B cell (primary cell): ENCODE data around the gene TRIM66. TPM values are rescaled to one million over a fixed set of nuclear protein-coding genes. Genes with fewer than 3 reads are reported as not detected.

Source experiments
- ATAC-seq: fragments of 200-7000 bp; cut with Tn5 transposase; one replicate; pipeline ENCODE4 v1.10.0; 2021; ENCODE audit warnings: low read depth, mild to moderate bottlenecking, moderate number of reproducible peaks, moderate library complexity
- CTCF ChIA-PET: fragments of 350-600 bp; sonication (Branson Sonifier 250); formaldehyde crosslinking; loops from one replicate; lab custom pipeline; 2021; ENCODE audit warnings: antibody characterized with exemption, inconsistent platforms; lab: Charles Lee
- POLR2A ChIA-PET: fragments of 350-600 bp; sonication (Branson Sonifier 250); formaldehyde crosslinking; loops from one replicate; lab custom pipeline; 2021; ENCODE audit warnings: antibody characterized with exemption; lab: Charles Lee
- DNase-seq: peaks from one replicate; pipeline ENCODE4 v3.0.0; 2013
- H2AFZ ChIP-seq: 2 replicates; pipeline ENCODE4 v1.6.1; 2012; ENCODE audit warnings: mild to moderate bottlenecking, low read depth, low read length; ENCODE audit not compliant: insufficient read depth, poor library complexity, severe bottlenecking
- H3K27ac ChIP-seq, 2 donors: 1 replicate in 1 of 2; 2 replicates in 1 of 2; pipeline ENCODE4 v1.5.1; 2012 to 2013; ENCODE audit warnings: low read length in 2 of 2, mild to moderate bottlenecking in 2 of 2, moderate library complexity in 1 of 2
- H3K27me3 ChIP-seq, 4 experiments: fragments of 200-600 bp in 1 of 4; sonication (generic) in 1 of 4; replicated peaks in 1 of 4; 1 replicate in 2 of 4; 2 replicates in 2 of 4; pipeline versions ENCODE4 v1.6.1 to v1.7.0; 2013 to 2016; ENCODE audit warnings: low read length in 3 of 4, mild to moderate bottlenecking in 2 of 4, mixed read lengths in 1 of 4, moderate library complexity in 1 of 4; ENCODE audit not compliant: insufficient read depth in 4 of 4, control insufficient read depth in 3 of 4; ENCODE audit errors: control extremely low read depth in 1 of 4
- H3K36me3 ChIP-seq, 2 experiments: replicated peaks in 1 of 2; 1 replicate in 1 of 2; 2 replicates in 1 of 2; pipeline versions ENCODE4 v1.6.1 to v1.7.1; 2013; ENCODE audit warnings: low read length in 1 of 2; ENCODE audit not compliant: insufficient read depth in 2 of 2, control insufficient read depth in 1 of 2; ENCODE audit errors: control extremely low read depth in 1 of 2, extremely low read depth in 1 of 2
- H3K4me1 ChIP-seq, 2 donors: fragments of 200-600 bp in 1 of 2; sonication (generic) in 1 of 2; 1 replicate in 1 of 2; 2 replicates in 1 of 2; pipeline versions ENCODE4 v1.5.1 to v1.6.1; 2013 to 2017; ENCODE audit warnings: low read length in 2 of 2; ENCODE audit not compliant: control insufficient read depth in 2 of 2, insufficient read depth in 2 of 2
- H3K4me2 ChIP-seq: replicated peaks from 2 replicates; pipeline ENCODE3; 2012; ENCODE audit warnings: mild to moderate bottlenecking, low read depth, low read length; ENCODE audit not compliant: poor library complexity, severe bottlenecking
- H3K4me3 ChIP-seq, 5 experiments: fragments of 200-600 bp in 1 of 5; sonication (generic) in 1 of 5; 1 replicate in 3 of 5; 2 replicates in 2 of 5; pipeline versions ENCODE4 v1.5.1 to v1.7.0; 2011 to 2016; ENCODE audit warnings: low read length in 4 of 5, mild to moderate bottlenecking in 4 of 5, low read depth in 2 of 5, control low read depth in 1 of 5, moderate library complexity in 1 of 5; ENCODE audit not compliant: insufficient read depth in 1 of 5; ENCODE audit errors: control extremely low read depth in 1 of 5, extremely low read depth in 1 of 5
- H3K79me2 ChIP-seq: fragments of 200-600 bp; sonication (generic); one replicate; pipeline ENCODE4 v1.6.0; 2016; ENCODE audit warnings: low read length; ENCODE audit not compliant: control insufficient read depth, insufficient read depth
- H3K9ac ChIP-seq: fragments of 200-600 bp; sonication (generic); 2 replicates; pipeline ENCODE4 v1.6.1; 2017; ENCODE audit warnings: mild to moderate bottlenecking, low read length, moderate library complexity
- H3K9me3 ChIP-seq, 3 donors: one replicate each; pipeline versions ENCODE4 v1.6.1 to v1.7.1; 2013; ENCODE audit warnings: low read length in 2 of 3; ENCODE audit not compliant: control insufficient read depth in 2 of 3, insufficient read depth in 1 of 3; ENCODE audit errors: control extremely low read depth in 1 of 3
- H4K20me1 ChIP-seq: 2 replicates; pipeline ENCODE4 v1.6.0; 2012; ENCODE audit warnings: mild to moderate bottlenecking, low read length; ENCODE audit not compliant: insufficient read depth, control insufficient read depth, poor library complexity, severe bottlenecking
- H3K27ac Mint-ChIP-seq: one replicate; pipeline ENCODE4 v1.8.0; 2021; ENCODE audit warnings: mixed read lengths
- H3K27me3 Mint-ChIP-seq: one replicate; pipeline ENCODE4 v1.8.0; 2021; ENCODE audit warnings: mixed read lengths
- H3K4me1 Mint-ChIP-seq: one replicate; pipeline ENCODE4 v1.8.0; 2021; ENCODE audit warnings: mixed read lengths
- H3K4me3 Mint-ChIP-seq: one replicate; pipeline ENCODE4 v1.8.0; 2021; ENCODE audit warnings: mixed read lengths
- H3K9me3 Mint-ChIP-seq: one replicate; pipeline ENCODE4 v1.8.0; 2022; ENCODE audit warnings: mixed read lengths; ENCODE audit not compliant: insufficient read depth
- EZH2 ChIP-seq: IDR thresholded peaks from 2 replicates; pipeline ENCODE4 v1.6.1; 2012; ENCODE audit warnings: borderline replicate concordance, low read depth, mild to moderate bottlenecking, moderate library complexity, low read length; ENCODE audit not compliant: insufficient read depth, poor library complexity, severe bottlenecking
- WGBS: methylation state at CpG from one replicate; pipeline ENCODE4 v1.1.5; 2013; ENCODE audit warnings: missing lambda C conversion rate; ENCODE audit not compliant: insufficient coverage; 5-methylcytosine and 5-hydroxymethylcytosine counted together
- intact Hi-C: fragments of 100-400 bp; cut with micrococcal nuclease; formaldehyde crosslinking; loops from one replicate; pipeline ENCODE4 v1.10.0; 2022
- polyA plus RNA-seq: library from polyadenylated mRNA; depleted of rRNA; stranded (reverse); fragments of >200 nt; gene quantifications from 2 replicates; pipeline ENCODE4 v1.2.3, GENCODE V29; 2012
- total RNA-seq, 2 donors: library from RNA; stranded (reverse); fragments of 120-200 nt in 1 of 2; gene quantifications; 1 replicate in 1 of 2; 2 replicates in 1 of 2; pipeline versions ENCODE4 v1.2.3 to v1.2.4, GENCODE V29; 2013 to 2022
- TF ChIP-seq, protein P1 (sequence below): fragments of 200-600 bp; IDR thresholded peaks from one replicate; pipeline ENCODE4 v1.8.0; 2022; ENCODE audit warnings: antibody characterized with exemption, mild to moderate bottlenecking

The TRIM66 gene
- total and polyA plus RNA-seq, 2 donors (not counting 1 experiment from before 2014, with no cell fraction given), result 11.1 to 21.1 TPM

- Mint-ChIP-seq H3K4me1 (peaks cover 12% of the 10 kb centered on the region), H3K9me3 (no peaks in the 10 kb centered on the region), H3K27me3 (no peaks in the 10 kb centered on the region), H3K27ac (no peak overlapping the region), H3K4me3 (no peak overlapping the region)
- Histone ChIP-seq H3K4me2 (no peak overlapping the region), H3K36me3 (no peaks in the 10 kb centered on the region), H3K4me3 (no peak overlapping the region), H3K27me3 (no peaks in the 10 kb centered on the region), H3K4me1 (peaks cover 0 to 7% of the 10 kb centered on the region in 2 donors), H3K9ac (no peak overlapping the region), H3K9me3 (no peaks in the 10 kb centered on the region), H2AFZ (no peak overlapping the region), H3K27ac (no peak overlapping the region), H4K20me1 (no peaks in the 10 kb centered on the region), H3K79me2 (no peaks in the 10 kb centered on the region)
- POLR2A ChIA-PET, result no interaction called here
- no peak for ATAC-seq
- 94% methylated on average over 13 of the region's 14 CpGs for WGBS
- TF ChIP-seq, protein P1, sequence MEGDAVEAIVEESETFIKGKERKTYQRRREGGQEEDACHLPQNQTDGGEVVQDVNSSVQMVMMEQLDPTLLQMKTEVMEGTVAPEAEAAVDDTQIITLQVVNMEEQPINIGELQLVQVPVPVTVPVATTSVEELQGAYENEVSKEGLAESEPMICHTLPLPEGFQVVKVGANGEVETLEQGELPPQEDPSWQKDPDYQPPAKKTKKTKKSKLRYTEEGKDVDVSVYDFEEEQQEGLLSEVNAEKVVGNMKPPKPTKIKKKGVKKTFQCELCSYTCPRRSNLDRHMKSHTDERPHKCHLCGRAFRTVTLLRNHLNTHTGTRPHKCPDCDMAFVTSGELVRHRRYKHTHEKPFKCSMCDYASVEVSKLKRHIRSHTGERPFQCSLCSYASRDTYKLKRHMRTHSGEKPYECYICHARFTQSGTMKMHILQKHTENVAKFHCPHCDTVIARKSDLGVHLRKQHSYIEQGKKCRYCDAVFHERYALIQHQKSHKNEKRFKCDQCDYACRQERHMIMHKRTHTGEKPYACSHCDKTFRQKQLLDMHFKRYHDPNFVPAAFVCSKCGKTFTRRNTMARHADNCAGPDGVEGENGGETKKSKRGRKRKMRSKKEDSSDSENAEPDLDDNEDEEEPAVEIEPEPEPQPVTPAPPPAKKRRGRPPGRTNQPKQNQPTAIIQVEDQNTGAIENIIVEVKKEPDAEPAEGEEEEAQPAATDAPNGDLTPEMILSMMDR, result no peak
- no peak for TF ChIP-seq EZH2
- intact Hi-C loops, result no loop called here
- no peak for DNase-seq
- CTCF ChIA-PET, result no interaction called here
Observed at GRCh38 chr11:8702598-8702915, 20.1 kb upstream of the TRIM66 start.

- no peak for ATAC-seq
- no peaks in the 10 kb centered on the region for H3K27me3 ChIP-seq
- intact Hi-C loops, result no loop called here
- DNase-seq, result no peak
- peaks cover 12% of the 10 kb centered on the region for H3K4me1 Mint-ChIP-seq
- no peaks in the 10 kb centered on the region for H4K20me1 ChIP-seq
- no peaks in the 10 kb centered on the region for H3K36me3 ChIP-seq
- peaks cover 0 to 7% of the 10 kb centered on the region in 2 donors for H3K4me1 ChIP-seq
- no peak overlapping the region for H2AFZ ChIP-seq
- H3K9me3 ChIP-seq, result no peaks in the 10 kb centered on the region
- no peak overlapping the region for H3K4me3 ChIP-seq
- no peak overlapping the region for H3K9ac ChIP-seq
- no peak overlapping the region for H3K27ac Mint-ChIP-seq
- no peak overlapping the region for H3K4me3 Mint-ChIP-seq
- no peak overlapping the region for H3K4me2 ChIP-seq
- ChIA-PET CTCF (no interaction called here), POLR2A (no interaction called here)
- TF ChIP-seq, protein P1, result no peak
- no peak for TF ChIP-seq EZH2
- no peaks in the 10 kb centered on the region for H3K79me2 ChIP-seq
- no peaks in the 10 kb centered on the region for H3K9me3 Mint-ChIP-seq
- WGBS, result 96% methylated on average over 10 of the region's 10 CpGs
- H3K27ac ChIP-seq, result no peak overlapping the region
- no peaks in the 10 kb centered on the region for H3K27me3 Mint-ChIP-seq
Observed at GRCh38 chr11:8701891-8702597, 19.6 kb upstream of the TRIM66 start.
